ENCODE results near the gene RBPMS2.

DNA sequence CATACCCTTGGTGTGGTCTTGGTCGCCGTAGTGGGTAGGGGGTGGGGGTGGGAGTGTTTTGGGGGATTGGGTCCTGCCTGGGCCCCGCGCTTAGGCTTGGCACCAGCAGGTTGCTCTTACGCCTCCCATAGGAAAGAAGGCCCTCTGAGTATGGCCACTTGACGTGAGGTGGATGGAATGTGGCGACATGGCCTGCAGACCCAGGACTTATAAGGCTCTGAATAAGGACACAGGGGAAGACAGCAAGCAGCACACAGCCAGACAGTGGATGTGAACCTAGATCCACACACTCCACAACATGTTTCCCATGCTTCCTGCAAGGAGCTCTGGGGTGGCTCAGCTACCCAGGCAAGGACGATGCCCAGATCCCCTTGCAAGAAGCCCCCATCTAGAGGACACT, 12.4 kb downstream of the RBPMS2 start:
- TF ChIP-seq CTCF (IDR thresholded peaks at IDR 0.05; ENCODE audit: low read depth, low read length, missing input control), result no peak
- TF ChIP-seq HNF4A (conservative IDR thresholded peaks at IDR 0.05), result no peak
- TF ChIP-seq FOXA1 (IDR thresholded peaks at IDR 0.05), result no peak
- no peak for TF ChIP-seq RAD21 (IDR thresholded peaks at IDR 0.05)
- no peak for TF ChIP-seq SP1 (IDR thresholded peaks at IDR 0.05)
- no peak for TF ChIP-seq YY1 (IDR thresholded peaks at IDR 0.05)

Data from liver (tissue), 3 donors.